Keratinocyte (primary cell): ENCODE results near the gene MICAL1. TPM values are rescaled to one million over a fixed set of nuclear protein-coding genes. Genes with fewer than 3 reads are reported as not detected.

Source experiments
- DNase-seq: peaks from one replicate; pipeline ENCODE4 v3.0.0-alpha.2; 2011; ENCODE audit warnings: low read depth, missing footprints, low spot score
- FAIRE-seq: peaks from 2 replicates; lab custom pipeline; 2011; peaks lifted over from hg19 to GRCh38; lab: Jason Lieb, UNC
- H2AFZ ChIP-seq: 2 replicates; pipeline ENCODE4 v1.6.0; 2012; ENCODE audit warnings: low read length, control low read depth, inconsistent platforms; ENCODE audit not compliant: control insufficient read depth
- H3K27ac ChIP-seq: 2 replicates; pipeline ENCODE4 v1.5.1; 2011; ENCODE audit warnings: low read length; ENCODE audit not compliant: control insufficient read depth, insufficient read depth
- H3K27me3 ChIP-seq: 3 replicates; pipeline ENCODE4 v1.6.0; 2011; ENCODE audit warnings: low read length; ENCODE audit not compliant: control insufficient read depth, insufficient read depth; ENCODE audit errors: extremely low read depth
- H3K36me3 ChIP-seq, 2 experiments: 2 replicates in 1 of 2; 3 replicates in 1 of 2; pipeline ENCODE4 v1.5.1; 2011; ENCODE audit warnings: low read length in 2 of 2, mild to moderate bottlenecking in 1 of 2; ENCODE audit not compliant: control insufficient read depth in 2 of 2, insufficient read depth in 2 of 2; ENCODE audit errors: extremely low read depth in 1 of 2
- H3K4me1 ChIP-seq: 3 replicates; pipeline ENCODE4 v1.5.1; 2011; ENCODE audit warnings: low read length; ENCODE audit not compliant: control insufficient read depth, insufficient read depth; ENCODE audit errors: extremely low read depth
- H3K4me2 ChIP-seq: 3 replicates; pipeline ENCODE4 v1.6.0; 2011; ENCODE audit warnings: low read depth, low read length; ENCODE audit not compliant: control insufficient read depth, insufficient read depth; ENCODE audit errors: extremely low read depth
- H3K4me3 ChIP-seq, 3 experiments: fragments of 200-600 bp in 1 of 3; sonication (generic) in 1 of 3; 2 replicates in 2 of 3; 3 replicates in 1 of 3; pipeline ENCODE4 v1.5.1; 2011 to 2016; ENCODE audit warnings: low read length in 3 of 3, mild to moderate bottlenecking in 3 of 3, control low read depth in 2 of 3, inconsistent platforms in 1 of 3, low read depth in 1 of 3, mixed read lengths in 1 of 3, mixed run types in 1 of 3, moderate library complexity in 1 of 3; ENCODE audit not compliant: control insufficient read depth in 2 of 3, insufficient read depth in 2 of 3; ENCODE audit errors: extremely low read depth in 1 of 3
- H3K79me2 ChIP-seq: 2 replicates; pipeline ENCODE4 v1.6.0; 2012; ENCODE audit warnings: low read length; ENCODE audit not compliant: control insufficient read depth, insufficient read depth
- H3K9ac ChIP-seq: 3 replicates; pipeline ENCODE4 v1.6.0; 2011; ENCODE audit warnings: low read length; ENCODE audit not compliant: control insufficient read depth, insufficient read depth; ENCODE audit errors: extremely low read depth
- H3K9me1 ChIP-seq: 3 replicates; pipeline ENCODE4 v1.6.0; 2011; ENCODE audit warnings: low read length; ENCODE audit not compliant: control insufficient read depth, insufficient read depth; ENCODE audit errors: extremely low read depth
- H3K9me3 ChIP-seq: 2 replicates; pipeline ENCODE4 v1.5.1; 2012; ENCODE audit warnings: low read depth, low read length; ENCODE audit not compliant: control insufficient read depth
- H4K20me1 ChIP-seq: 3 replicates; pipeline ENCODE4 v1.6.0; 2011; ENCODE audit warnings: low read length; ENCODE audit not compliant: control insufficient read depth, insufficient read depth; ENCODE audit errors: extremely low read depth
- CTCF ChIP-seq, 3 experiments: IDR thresholded peaks in 1 of 3; conservative IDR thresholded peaks in 1 of 3; optimal IDR thresholded peaks in 1 of 3; 2 replicates in 2 of 3; 3 replicates in 1 of 3; pipeline versions ENCODE3 to v1.5.1; 2011; ENCODE audit warnings: low read length in 3 of 3, mild to moderate bottlenecking in 3 of 3, moderate library complexity in 2 of 3, control low read depth in 1 of 3, inconsistent platforms in 1 of 3; ENCODE audit not compliant: insufficient read depth in 2 of 3; ENCODE audit errors: extremely low read depth in 1 of 3
- EZH2 ChIP-seq: IDR thresholded peaks from one replicate; pipeline ENCODE4 v1.6.1; 2012; ENCODE audit warnings: inconsistent platforms, mild to moderate bottlenecking, low read length, moderate library complexity
- dilution Hi-C: fragments of 300-500 bp; cut with MboI; formaldehyde crosslinking; loops from one replicate; pipeline ENCODE4 v1.7.0; 2020; ENCODE audit warnings: low sequenced_read_pairs; ENCODE audit not compliant: extremely low pct_ligation_motif_present
- polyA plus RNA-seq, 5 experiments: library from polyadenylated mRNA; depleted of rRNA in 3 of 5; stranded (reverse) in 3 of 5; stranded (forward) in 1 of 5; unstranded in 1 of 5; fragments of >200 nt; gene quantifications; 1 replicate in 1 of 5; 2 replicates in 3 of 5; 3 replicates in 1 of 5; pipeline versions ENCODE4 v1.2.1 to v1.2.3, GENCODE V29; 2011 to 2012; ENCODE audit warnings: missing spikeins in 2 of 5, low read depth in 1 of 5, low replicate concordance in 1 of 5

The MICAL1 gene
- polyA plus RNA-seq, 1 donor (not counting 4 experiments of a cell fraction or from before 2014, with no cell fraction given) = 25.6 TPM

- Histone ChIP-seq H2AFZ (no peak overlapping the region), H3K27me3 (no peaks in the 10 kb centered on the region), H3K4me1 (peaks cover 26% of the 10 kb centered on the region), H4K20me1 (peaks cover 3% of the 10 kb centered on the region), H3K4me3 (no peak overlapping the region), H3K4me2 (no peak overlapping the region), H3K9ac (no peak overlapping the region), H3K27ac (no peak overlapping the region), H3K79me2 (peaks cover 53% of the 10 kb centered on the region), H3K36me3 (peaks cover 26 to 39% of the 10 kb centered on the region in 2 experiments), H3K9me3 (no peaks in the 10 kb centered on the region), H3K9me1 (peaks cover 3% of the 10 kb centered on the region)
- DNase-seq (no peak), FAIRE-seq (no peak)
- dilution Hi-C loops = no loop called here
- TF ChIP-seq EZH2 (no peak), CTCF (optimal IDR thresholded peaks at IDR 0.05 in 1 of 3, IDR thresholded peaks at IDR 0.05 in 1 of 3, conservative IDR thresholded peaks at IDR 0.05 in 1 of 3; ENCODE audit: extremely low read depth in 1 of 3, insufficient read depth in 2 of 3, low read length in 3 of 3) (no peak)
Observed at GRCh38 chr6:109477184-109477583, 21.6 kb upstream of the MICAL1 start.

- peaks cover 32 to 38% of the 10 kb centered on the region in 2 experiments for H3K36me3 ChIP-seq
- H3K9me1 ChIP-seq = peaks cover 3% of the 10 kb centered on the region
- peaks cover 15% of the 10 kb centered on the region for H3K4me1 ChIP-seq
- H3K27me3 ChIP-seq = no peaks in the 10 kb centered on the region
- DNase-seq = no peak
- H4K20me1 ChIP-seq = peaks cover 3% of the 10 kb centered on the region
- TF ChIP-seq EZH2 (no peak), CTCF (optimal IDR thresholded peaks at IDR 0.05 in 1 of 3, IDR thresholded peaks at IDR 0.05 in 1 of 3, conservative IDR thresholded peaks at IDR 0.05 in 1 of 3; ENCODE audit: extremely low read depth in 1 of 3, insufficient read depth in 2 of 3, low read length in 3 of 3) (no peak)
- H3K4me3 ChIP-seq = no peak overlapping the region
- peaks cover 38% of the 10 kb centered on the region for H3K79me2 ChIP-seq
- H3K9ac ChIP-seq = no peak overlapping the region
- H3K4me2 ChIP-seq = no peak overlapping the region
- dilution Hi-C loops = no loop called here
- no peak for FAIRE-seq
- no peak overlapping the region for H3K27ac ChIP-seq
- no peak overlapping the region for H2AFZ ChIP-seq
- no peaks in the 10 kb centered on the region for H3K9me3 ChIP-seq
Observed at GRCh38 chr6:109475625-109476024, 20.1 kb upstream of the MICAL1 start.
